Glutamatergic neuron (in vitro differentiated cells): ENCODE measurements around the gene RAMP1. TPM values are rescaled to one million over a fixed set of nuclear protein-coding genes. Genes with fewer than 3 reads are reported as not detected.
"Not testable (repeated sequence)": the region's sequence is repeated elsewhere in the genome, so short reads cannot be mapped to it uniquely, and the experiment has no call there.

Experiments used
- DNase-seq: peaks from one replicate; pipeline ENCODE4 v3.0.0; 2022
- H3K27ac Mint-ChIP-seq: one replicate; pipeline ENCODE4 v1.8.0; 2020; ENCODE audit warnings: mild to moderate bottlenecking, mixed read lengths, inconsistent platforms; ENCODE audit not compliant: unreplicated experiment
- H3K27me3 Mint-ChIP-seq: one replicate; pipeline ENCODE4 v1.8.0; 2020; ENCODE audit warnings: mild to moderate bottlenecking, moderate library complexity, mixed read lengths, inconsistent platforms; ENCODE audit not compliant: unreplicated experiment
- H3K36me3 Mint-ChIP-seq: one replicate; pipeline ENCODE4 v1.8.0; 2020; ENCODE audit warnings: mild to moderate bottlenecking, mixed read lengths, inconsistent platforms; ENCODE audit not compliant: unreplicated experiment
- H3K4me1 Mint-ChIP-seq: one replicate; pipeline ENCODE4 v1.8.0; 2020; ENCODE audit warnings: mild to moderate bottlenecking, low read depth, mixed read lengths, inconsistent platforms; ENCODE audit not compliant: unreplicated experiment
- H3K4me3 Mint-ChIP-seq: one replicate; pipeline ENCODE4 v1.8.0; 2020; ENCODE audit warnings: mild to moderate bottlenecking, mixed read lengths, inconsistent platforms; ENCODE audit not compliant: unreplicated experiment
- H3K9me3 Mint-ChIP-seq: one replicate; pipeline ENCODE4 v1.8.0; 2020; ENCODE audit warnings: mild to moderate bottlenecking, moderate library complexity, mixed read lengths, inconsistent platforms; ENCODE audit not compliant: unreplicated experiment
- CTCF ChIP-seq: fragments of 200-600 bp; sonication (generic); IDR thresholded peaks from one replicate; pipeline ENCODE4 v1.5.0; 2021; ENCODE audit not compliant: partially characterized antibody, unreplicated experiment
- total RNA-seq: library from RNA; stranded (reverse); fragmentation: NEBNext Ultra II Directional; extraction: Animal tissue kit (Norgen Biotek cat#: 25700); gene quantifications from one replicate; pipeline ENCODE4 v1.2.1, GENCODE V29; 2021; ENCODE audit not compliant: unreplicated experiment

Gene RAMP1
- total RNA-seq, 1 donor from 2014 or later = 7.6 TPM

GRCh38 chr2:237865623-237866041 is 6.2 kb downstream of the RAMP1 start:
- no peak for TF ChIP-seq CTCF
- Mint-ChIP-seq H3K27ac (no peak overlapping the region), H3K36me3 (peaks cover 9% of the 10 kb centered on the region), H3K4me3 (no peak overlapping the region), H3K27me3 (peaks cover 6% of the 10 kb centered on the region), H3K4me1 (peaks cover 11% of the 10 kb centered on the region), H3K9me3 (peaks cover 5% of the 10 kb centered on the region)
- DNase-seq = no peak

- H3K27me3 Mint-ChIP-seq = peaks cover 7% of the 10 kb centered on the region
- H3K36me3 Mint-ChIP-seq = peaks cover 9% of the 10 kb centered on the region
- TF ChIP-seq CTCF = no peak
- no peak overlapping the region for H3K4me3 Mint-ChIP-seq
- peaks cover 12% of the 10 kb centered on the region for H3K4me1 Mint-ChIP-seq
- H3K27ac Mint-ChIP-seq = no peak overlapping the region
- peaks cover 5% of the 10 kb centered on the region for H3K9me3 Mint-ChIP-seq
- DNase-seq = no peak
Measured at GRCh38 chr2:237866101-237866621, 6.7 kb downstream of the RAMP1 start.

GRCh38 chr2:237867465-237867864 is 8.0 kb downstream of the RAMP1 start:
- DNase-seq = no peak
- no peak for TF ChIP-seq CTCF
- H3K27me3 Mint-ChIP-seq = peaks cover 7% of the 10 kb centered on the region
- H3K4me1 Mint-ChIP-seq = peaks cover 16% of the 10 kb centered on the region
- H3K27ac Mint-ChIP-seq = no peak overlapping the region
- H3K9me3 Mint-ChIP-seq = peaks cover 8% of the 10 kb centered on the region
- no peak overlapping the region for H3K4me3 Mint-ChIP-seq
- H3K36me3 Mint-ChIP-seq = peaks cover 9% of the 10 kb centered on the region

GRCh38 chr2:237868074-237868473 is 8.7 kb downstream of the RAMP1 start:
- not testable (repeated sequence) for H3K27ac Mint-ChIP-seq, H3K4me3 Mint-ChIP-seq, H3K36me3 Mint-ChIP-seq, H3K9me3 Mint-ChIP-seq, H3K27me3 Mint-ChIP-seq, DNase-seq
- peaks cover 16% of the 10 kb centered on the region for H3K4me1 Mint-ChIP-seq

- peaks cover 16% of the 10 kb centered on the region for H3K4me1 Mint-ChIP-seq
- H3K4me3 Mint-ChIP-seq = no peak overlapping the region
- peaks cover 7% of the 10 kb centered on the region for H3K27me3 Mint-ChIP-seq
- peaks cover 8% of the 10 kb centered on the region for H3K9me3 Mint-ChIP-seq
- no peak for DNase-seq
- H3K36me3 Mint-ChIP-seq = peaks cover 9% of the 10 kb centered on the region
- no peak for TF ChIP-seq CTCF
- no peak overlapping the region for H3K27ac Mint-ChIP-seq
Measured at GRCh38 chr2:237868631-237869342, 9.4 kb downstream of the RAMP1 start.
